HG03469 (cell line): ENCODE data around the gene MTUS2.

Experiments
- ATAC-seq: cut with Tn5 transposase; IDR thresholded peaks from one replicate; pipeline ENCODE4 v1.9.1; 2021; ENCODE audit warnings: mild to moderate bottlenecking, moderate library complexity, moderate number of reproducible peaks; ENCODE audit not compliant: unreplicated experiment

The MTUS2 gene

DNA sequence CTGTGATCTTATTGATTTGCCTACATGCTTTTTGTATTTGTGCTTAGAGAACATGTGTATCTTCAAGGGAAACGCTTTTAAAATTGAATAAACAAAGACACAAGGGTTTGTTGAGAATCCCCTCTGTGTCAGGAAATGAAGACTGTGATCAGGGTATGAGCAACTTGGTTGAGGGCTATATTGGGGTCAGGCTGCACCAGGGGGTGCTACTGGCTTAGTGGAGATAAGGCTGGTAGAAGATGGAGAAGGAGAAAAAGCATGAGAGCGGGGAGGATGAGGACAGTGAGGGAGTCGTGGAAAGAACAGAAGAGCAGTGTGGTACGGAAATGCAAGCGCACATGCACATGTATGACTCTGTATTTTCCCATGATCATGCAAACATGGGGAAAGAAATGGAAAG lies 201.6 kb downstream of the MTUS2 start:
- ATAC-seq = no peak

DNA sequence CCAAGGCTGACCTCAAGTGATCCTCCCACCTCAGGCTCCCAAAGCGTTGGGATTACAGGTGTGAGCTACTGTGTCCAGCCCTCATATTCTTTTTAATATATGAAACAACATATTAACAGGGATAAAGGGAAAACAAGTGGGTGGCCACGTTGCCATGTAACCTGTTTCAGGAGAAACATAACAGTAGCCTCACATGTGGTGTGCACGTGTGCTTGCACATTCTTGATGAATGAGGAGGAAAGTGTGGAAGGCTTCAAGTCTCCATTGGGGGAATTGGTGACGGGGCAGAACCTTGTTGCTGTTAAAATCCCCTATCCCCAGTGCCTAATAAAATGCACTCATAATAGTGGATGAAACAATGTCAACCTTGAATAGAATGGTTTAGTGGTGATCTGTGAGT lies 202.3 kb downstream of the MTUS2 start:
- ATAC-seq = no peak

DNA sequence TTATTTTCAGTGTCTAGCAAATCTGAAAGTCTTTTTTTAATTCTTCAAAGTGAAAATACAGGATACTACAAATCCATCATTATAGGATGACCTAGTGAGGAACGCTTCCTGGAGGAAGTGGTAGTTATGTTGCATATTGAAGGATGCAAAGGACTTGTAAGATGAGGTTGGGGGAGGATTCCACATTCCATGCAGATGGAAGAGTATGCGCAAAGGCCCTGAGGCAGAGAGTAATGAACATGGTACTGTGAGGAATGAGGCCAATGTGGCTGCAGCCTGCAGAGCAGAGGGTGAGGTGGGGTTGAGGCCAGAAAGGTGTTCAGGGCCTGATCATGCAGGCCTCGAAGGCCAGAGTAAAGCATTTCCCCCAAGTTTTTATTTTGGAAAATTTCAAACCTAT lies 202.8 kb downstream of the MTUS2 start:
- no peak for ATAC-seq

DNA sequence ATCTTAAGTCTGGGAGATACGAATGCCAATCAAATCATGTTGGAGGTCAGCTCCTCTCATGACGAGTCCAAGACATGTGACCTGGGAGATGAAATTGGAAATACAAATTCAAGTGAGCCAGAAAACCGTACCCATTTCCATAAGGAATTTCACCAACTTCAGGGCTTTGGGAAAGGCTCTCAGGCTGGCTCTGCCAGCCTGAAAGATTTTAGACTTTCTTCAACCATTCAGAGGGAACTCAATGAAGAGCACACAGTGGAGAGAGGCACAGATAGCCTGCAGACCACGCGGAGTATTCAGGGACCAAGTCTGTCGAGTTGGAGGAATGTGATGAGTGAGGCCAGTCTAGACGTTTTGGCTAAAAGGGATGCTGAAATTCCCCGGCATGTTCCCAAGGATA lies 204.6 kb downstream of the MTUS2 start:
- ATAC-seq = no peak

DNA sequence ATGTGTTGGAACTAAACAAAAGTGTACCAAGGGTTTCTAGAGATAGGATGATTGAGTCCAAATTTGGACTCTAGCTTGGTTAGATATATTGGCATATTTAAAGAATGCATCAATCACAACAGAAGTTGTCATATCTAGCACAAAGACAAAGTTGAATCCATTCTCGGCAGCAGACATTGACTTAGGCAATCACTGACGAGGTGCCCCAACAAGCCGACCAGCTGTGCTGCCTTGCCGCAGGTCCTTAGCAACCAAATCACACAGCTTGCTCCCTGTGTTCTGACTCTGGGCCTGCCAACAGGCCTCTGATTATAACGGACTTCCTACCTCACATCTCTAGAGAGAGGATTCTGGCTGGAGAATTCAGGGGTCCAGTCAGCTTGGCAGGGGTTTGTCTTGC lies 208.7 kb downstream of the MTUS2 start:
- ATAC-seq = no peak

DNA sequence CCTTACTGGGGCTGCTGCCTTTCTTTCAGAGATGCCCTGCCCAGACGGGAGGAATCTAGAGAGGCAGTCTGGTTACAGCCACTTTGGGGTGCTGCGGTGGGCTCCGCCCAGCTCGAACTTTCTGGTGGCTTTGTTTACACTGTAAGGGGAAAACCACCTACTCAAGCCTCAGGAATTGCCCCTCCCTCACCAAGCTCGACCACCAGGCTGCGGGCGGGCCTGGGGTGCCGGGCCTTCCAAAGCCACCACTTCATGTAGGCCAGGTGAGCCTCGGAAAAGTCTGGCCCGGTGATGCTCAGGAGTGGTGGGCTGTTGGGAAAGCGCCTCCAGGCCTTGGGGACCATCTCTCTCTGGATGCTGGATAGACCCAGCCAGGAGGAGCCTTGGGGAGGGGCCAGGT lies 218.6 kb downstream of the MTUS2 start:
- no peak for ATAC-seq

DNA sequence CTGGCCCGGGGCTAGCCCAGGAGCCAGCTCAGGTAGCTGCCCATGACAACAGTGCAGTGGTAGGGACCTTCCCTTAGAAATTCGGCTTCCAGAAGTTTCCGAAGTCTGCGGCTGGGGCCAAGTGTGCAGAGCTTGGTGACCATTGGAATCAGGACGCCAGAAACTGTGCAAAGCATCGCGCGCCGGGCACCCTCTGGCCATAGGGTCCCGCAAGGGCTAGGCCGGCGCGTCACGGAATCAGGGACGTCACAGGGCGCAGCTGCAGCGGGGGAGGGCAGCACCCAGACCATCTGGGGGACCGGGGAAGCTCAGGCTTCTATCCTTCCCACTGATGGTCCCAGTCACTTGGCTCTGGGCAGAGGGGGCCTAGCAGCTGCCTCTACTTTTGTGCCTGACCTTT lies 219.1 kb downstream of the MTUS2 start:
- ATAC-seq = no peak

DNA sequence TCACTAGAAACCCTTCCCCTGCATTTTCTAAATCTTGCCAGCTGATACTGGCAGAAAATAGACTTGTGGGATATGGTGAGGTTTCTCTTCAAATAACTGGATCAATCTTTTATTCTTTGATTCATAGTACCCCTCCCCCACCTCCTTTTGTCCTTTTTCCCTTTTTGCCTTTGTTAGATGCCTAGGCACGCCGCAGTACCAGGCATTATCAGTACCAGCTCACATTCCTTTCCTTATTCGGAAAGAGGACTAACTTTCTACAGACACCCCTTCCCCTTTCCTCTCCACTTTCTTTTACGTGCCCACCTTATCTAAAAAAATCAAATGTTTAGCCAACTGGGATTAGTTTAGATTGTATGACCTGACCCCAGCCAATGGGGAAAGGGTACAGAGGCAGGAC lies 226.4 kb downstream of the MTUS2 start:
- no peak for ATAC-seq

DNA sequence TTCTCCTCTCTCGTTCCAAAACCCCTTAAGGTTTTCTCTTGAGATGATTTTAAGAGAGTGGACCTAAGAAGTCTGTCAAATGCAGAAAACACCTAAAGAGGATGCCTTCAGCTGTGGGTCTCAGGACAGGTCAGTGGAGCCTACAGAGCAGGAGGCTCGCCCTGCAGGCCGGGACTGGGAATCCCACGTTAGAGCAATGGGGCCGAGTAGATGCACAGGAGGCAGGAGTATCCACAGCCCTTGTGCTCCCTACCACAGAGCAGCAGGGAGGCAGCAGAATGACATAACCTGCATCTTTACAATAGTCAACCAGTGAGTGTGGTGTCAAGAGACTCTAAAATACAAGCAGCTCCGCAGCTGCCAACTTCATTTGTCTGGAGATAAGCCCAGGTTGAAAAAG lies 229.4 kb downstream of the MTUS2 start:
- ATAC-seq = no peak

DNA sequence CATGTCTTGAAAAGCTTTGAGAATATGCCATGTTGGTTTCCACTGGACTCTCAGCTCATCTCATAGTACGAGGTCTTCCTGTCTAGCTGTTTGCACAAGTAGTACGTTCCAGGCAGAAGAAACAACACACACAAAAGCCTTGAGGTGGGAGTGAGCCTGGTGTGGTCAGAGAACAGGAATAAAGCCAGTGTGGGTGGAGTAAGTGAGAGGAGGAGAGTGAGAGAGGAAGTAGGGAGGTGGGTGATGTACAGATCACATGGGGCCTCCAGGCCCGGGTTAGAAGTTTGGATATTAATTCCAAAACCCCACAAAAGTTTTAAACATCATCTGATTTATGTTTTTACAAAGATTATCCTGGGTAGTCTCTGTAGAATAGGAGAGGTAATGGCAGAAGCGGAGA lies 230.6 kb downstream of the MTUS2 start:
- no peak for ATAC-seq

DNA sequence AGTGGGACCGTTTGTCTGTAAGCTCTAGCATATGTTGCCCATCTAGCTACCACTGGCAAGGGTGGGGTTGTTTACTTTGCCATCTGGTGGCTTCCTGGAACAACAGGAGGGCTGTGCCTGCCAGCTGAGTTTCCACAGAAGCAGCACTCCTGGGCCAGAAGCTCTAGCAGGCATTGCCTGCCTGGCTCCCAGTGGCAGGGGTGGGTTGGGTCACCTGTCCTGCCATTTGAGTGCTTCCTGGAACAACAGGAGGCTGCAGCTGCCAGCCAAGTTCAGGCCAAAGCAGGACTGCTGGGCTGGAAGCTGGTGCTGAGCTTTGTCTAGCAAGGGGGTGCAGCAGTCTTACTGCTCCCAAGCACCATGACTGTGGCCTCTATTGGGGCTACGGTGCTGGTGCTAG lies 239.7 kb downstream of the MTUS2 start:
- ATAC-seq = no peak

DNA sequence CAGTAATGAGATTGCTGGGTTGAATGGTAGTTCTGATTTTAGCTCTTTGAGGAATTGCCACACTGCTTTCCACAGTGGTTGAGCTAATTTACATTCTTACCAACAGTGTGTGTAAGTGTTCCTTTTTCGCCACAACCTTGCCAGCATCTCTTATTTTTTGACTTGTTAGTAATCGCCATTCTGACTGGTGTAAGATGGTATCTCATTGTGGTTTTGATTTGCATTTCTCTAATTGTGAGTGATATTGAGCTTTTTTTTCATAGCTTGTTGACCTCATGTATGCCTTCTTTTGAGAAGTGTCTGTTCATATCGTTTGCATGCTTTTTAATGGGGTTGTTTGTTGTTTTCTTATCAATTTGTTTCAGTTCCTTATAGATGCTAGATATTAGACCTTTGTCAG lies 245.0 kb downstream of the MTUS2 start:
- ATAC-seq = no peak

DNA sequence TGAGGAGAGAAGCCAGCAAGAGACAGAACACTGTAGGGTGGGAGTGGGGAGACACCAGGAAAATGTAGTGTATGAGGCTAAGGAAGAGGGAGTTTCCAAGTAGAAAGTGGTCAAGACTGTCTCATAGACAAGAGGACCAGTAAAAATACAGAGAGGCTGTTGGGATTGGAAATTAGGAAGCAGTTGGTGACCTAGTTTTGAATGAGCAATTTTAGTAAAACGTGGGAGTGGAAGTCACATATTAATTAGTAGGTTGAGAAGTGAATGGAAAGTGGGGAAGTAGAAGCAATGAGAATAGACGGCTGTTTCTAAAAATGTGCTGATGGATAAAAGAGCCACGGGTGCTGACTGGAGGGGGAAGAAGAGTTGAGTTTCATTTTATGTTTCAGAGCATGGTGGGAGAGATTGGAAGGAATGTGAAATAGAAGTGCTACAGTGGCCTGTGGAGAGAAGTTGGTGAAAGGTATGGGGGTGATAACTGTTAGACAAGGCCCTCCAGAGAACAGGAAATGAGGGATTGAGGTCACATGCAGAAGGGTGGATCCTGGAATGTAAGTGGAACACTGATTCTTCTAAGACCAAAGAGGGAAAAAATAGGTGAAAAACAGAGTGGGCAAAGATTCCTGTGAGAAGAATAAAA lies 247.3 kb downstream of the MTUS2 start:
- no peak for ATAC-seq

DNA sequence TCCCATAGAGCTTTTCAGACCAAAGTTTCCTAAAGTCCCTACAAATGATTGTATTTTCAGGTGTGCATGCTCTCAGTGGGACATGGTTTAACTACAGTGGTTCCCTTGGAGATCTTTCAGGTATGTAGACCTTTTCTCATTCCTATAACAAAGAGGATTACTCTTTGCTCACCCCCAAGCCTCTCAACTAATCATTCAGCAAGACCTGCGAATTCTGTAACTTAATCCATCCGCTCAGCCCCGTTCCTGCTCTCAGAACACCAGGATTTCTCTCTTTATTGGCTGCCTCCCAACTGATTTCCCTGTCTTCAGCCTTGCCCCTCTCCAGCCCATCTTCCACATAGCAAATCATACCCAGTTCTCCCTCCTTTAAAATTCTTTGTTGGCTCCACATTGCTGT lies 253.6 kb downstream of the MTUS2 start:
- ATAC-seq = no peak

DNA sequence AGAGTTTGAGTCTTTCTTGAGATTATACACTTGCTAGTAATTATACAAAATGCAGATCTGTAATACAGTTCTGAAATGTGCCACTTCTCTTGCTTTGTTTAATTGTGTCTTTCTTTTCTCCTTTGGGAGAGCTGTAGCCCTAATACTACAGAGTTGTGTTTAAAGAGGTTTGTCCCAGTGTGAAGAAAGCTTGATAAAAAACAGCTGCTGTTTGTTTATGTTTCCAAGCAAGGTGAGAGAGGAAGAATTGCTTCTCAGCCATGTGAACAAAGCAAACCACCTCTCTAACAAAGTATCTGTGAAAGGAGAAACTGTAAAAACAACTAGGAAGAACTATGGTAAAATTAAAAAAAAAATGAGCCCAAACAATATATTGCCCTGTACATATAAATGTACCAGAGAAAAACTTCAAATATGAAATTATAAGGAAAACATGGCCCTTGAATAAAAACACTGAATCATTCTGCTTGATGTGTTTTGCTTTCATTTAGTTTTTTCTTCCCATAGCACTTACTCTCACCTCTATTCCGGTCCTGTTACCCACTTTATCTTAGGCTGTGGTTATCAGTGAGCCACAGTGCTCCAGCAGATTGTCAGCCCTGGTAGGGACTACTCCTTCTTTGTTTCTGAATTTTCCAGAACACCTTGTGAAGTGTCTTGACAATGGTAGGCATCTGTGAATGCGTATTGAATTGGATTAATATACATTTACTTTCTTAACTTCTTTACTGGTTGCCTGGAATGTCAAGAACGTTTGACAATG lies 257.1 kb downstream of the MTUS2 start:
- ATAC-seq = no peak

DNA sequence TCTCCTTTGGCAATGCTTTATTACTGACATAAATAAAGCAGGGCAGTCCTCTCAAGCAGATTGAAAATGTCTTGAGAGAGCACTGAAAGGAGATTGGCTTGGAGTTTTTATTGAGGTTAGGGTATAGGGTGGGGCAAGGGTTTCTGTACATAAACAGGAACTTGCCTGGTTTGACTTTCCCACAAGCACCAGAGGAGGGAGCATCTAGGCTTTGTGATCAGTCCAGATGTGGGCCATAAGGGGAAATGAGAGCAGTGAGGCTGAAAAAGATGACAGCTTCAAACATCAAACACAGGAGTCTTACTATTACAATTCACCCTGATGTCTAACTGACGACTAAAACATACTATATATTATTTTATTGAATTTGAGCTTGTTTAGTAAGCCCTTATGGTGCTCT lies 260.9 kb downstream of the MTUS2 start:
- ATAC-seq = peak; percentile 81

DNA sequence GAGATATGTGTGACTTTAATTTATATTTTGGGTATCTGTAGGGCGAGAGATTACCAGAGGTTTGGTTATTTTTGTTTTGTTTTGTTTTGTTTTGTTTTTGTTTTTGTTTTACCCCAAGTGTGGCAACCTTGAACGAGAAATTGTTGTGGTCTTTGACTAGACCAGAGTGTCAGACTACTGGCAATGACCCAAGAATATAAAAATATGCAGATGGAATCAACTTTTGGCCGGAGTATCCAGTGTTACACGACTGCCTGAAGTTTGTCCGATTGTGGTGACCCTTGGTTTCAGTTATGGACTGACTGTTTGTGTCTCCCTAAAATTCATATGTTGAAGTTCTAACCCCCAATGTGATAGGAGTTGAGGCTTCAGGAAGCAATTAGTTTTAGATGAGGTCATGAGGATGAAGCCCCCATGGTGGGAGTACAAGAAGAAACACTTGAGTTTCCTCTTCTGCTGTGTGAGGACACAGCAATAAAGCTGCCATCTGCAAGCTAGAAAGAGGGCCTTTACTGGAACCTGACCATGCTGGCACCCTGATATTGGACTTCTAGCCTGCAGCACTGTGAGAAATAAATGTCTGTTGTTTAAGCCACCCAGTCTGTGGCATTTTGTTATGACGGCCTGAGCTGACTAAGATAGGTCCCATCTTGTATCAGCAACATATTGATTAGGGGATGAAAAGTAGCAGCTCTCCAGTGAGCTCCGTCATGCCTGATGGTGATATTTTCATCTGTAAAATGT lies 261.7 kb downstream of the MTUS2 start:
- no peak for ATAC-seq

DNA sequence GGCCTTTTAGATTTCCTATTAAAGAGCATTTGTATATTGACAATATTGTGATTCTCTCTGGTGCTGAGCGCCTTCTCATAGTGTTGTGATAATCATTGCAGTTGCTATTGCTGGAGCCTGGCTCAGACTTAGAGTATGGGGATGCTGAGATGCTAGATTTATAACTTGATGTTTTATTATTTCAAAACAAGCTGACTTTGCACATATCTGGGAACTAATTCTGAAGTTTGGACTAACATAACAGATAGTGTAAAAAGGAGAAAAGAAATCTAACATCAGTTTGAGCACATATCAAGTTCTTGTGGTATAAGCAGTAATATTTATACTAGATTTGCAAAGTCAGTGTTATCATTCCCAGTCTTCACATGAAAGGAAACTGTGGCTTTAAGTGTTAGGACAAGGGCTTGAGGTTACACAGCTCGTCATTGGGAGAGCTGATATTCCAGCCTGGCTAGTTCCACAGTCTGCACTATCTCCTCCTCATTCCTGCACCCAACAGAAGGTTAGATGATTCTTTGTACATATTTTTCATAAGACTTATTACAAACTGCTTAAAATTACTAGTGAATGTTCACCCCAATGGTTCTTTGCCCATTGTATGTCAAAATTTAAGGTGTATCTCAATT lies 279.8 kb downstream of the MTUS2 start:
- no peak for ATAC-seq

DNA sequence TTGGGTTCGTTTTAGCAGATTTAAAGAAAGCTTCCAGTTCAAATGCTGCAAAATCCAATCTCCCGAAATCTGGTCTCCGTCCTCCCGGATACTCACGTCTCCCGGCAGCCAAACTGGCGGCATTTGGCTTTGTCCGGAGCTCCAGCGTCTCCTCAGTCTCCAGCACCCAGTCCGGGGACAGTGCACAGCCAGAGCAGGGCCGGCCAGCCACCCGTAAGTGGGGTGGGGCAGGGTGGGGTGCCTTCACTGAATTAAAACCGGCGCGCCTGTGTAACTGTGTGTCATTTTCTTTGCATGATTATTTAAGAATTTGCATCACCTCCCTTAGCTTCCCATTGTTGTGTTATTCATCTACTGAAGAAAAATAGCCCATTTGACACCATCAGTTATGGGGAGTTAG lies 280.6 kb downstream of the MTUS2 start:
- no peak for ATAC-seq

DNA sequence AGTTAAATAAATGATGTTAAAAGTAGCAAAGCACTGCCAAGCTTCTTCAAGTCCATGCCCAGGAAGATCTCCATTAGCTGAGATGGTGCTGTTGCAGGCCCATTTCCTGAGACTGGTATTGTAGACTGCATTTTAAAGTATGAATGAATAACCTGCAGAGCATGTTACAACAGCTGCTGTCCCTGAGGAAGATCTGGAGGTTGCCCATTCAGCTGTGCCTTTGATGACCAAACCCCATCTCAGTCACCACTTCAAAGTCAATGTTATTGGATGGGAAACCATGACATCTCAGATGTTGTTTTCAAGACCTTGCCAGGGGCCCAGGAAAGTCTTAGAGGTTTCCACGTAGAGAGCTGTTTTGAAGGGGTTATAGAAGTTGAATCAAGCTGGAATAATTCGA lies 281.3 kb downstream of the MTUS2 start:
- no peak for ATAC-seq

DNA sequence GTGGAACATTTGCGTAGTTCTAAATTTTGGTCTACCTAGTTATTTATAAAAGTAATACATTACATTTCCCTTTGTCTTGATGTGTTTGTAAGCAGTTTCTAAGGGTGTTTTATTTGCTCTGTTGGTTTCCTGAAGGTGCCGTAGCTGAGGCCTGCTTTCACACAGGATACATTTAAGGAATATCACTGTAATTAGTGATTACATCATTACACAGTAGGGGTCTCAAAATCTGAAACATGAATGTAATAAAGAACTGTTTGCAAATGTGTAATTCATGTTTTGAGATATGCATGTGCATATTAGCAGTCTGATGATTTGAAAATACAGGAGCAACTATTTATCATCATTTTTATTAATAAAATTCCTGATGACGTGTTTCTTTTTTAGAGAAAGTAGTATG lies 281.8 kb downstream of the MTUS2 start:
- no peak for ATAC-seq
